Stimulated activated CD8-positive, alpha-beta memory T cell treated with anti-CD3 and anti-CD28 coated beads, Interleukin-15, amount 100 ng/mL, for 4 hours (primary cell): ENCODE measurements around the gene RAMAC.
"Not testable (repeated sequence)": the region's sequence is repeated elsewhere in the genome, so short reads cannot be mapped to it uniquely, and the experiment has no call there.

ENCODE experiments used
- DNase-seq, 2 donors: peaks; one replicate each; pipeline ENCODE4 v3.0.0-alpha.2; 2020; ENCODE audit warnings: low read depth in 2 of 2

The RAMAC gene

DNA sequence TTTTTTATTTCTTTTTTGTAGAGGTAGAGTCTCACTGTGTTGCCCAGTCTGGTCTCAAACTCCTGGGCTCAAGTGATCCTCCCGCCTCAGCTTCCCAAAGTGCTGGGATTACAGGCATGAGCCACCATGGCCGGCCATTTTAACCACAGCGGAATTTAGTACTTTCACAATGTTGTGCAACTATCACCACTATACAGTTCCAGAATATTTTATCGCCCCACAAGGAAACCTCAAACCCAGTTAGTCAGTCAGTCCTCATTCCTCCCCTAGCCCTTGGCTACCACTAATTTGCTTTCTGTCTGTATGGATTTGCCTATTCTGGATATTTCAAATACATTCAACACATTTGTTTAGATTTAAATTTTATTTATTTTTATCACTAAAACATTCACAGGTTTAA is 17.9 kb upstream of the RAMAC start:
- no peak for DNase-seq

DNA sequence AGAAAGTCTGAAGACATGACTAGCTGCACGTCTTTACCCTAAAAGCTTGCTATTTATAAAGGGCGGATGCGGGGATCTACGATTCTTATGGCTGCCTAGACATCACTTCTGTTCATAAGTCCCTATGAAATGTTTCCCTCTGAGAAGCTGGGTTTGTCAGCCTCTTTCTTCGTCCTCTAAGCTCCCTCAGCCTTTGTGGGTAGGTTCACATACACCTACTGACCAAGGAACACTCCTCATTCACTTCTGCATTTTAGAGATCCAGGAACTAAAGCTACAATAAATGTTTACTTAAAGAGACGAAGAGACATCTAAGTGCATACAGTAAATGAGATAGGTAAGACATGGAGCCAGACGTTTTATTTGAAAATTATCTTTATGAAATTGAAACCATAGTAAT is 16.7 kb upstream of the RAMAC start:
- DNase-seq: no peak

- DNase-seq: no peak
These were observed 15.8 kb upstream of the RAMAC start for GRCh38 chr15:82970078-82970686.

DNA sequence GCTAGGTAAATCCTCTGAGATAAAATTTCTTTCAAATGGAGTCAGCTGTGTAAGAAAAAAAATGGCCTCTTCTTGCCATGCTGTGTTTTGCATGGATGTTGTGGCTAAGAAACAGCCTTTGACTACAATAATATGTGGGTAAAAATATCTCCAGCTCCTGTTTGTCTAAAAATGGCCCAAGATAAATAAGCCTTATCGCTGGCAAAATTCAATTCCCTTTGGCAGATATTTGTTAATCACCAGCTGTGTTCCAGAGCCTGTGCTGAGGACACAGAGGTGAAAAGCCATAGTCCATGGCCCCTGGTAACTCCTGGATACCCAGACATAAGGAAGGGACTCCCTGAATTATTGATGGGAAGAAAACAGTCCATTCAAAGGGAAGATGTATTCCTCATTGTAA is 15.3 kb upstream of the RAMAC start:
- no peak for DNase-seq

DNA sequence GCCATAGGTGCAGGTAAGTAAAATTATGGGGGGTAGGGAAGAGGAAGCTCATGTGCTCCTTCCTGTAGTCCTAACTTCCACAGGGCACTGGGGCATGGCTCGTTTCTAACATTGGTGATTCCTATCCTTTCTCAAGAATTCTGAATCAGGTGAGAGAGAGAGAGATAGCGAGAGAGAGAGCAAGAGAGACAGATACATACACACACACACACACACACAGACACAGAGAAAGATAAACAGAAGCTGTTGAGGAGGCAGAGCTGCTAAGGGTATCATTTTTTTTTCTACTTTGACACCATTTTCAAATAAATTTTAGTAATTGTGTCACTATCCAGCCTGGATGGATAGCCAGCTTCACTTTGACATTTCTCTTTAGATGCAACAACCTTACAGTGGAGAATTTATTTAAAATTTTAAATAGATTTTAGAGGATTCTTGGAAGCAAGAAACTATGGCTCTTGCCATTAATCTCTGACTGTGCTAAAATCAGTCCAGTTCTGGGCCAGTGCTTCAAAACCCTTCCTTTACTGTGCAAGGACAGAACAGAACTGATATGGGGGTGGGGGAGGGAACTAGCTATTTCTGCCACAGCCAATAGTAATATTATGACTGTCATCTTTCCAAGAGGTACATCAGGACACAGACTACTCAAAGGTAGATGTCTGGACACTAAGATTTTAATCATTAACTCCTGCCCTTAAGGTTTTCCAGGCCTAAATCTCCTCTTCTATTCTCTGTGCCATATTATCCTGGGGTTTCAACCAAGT is 14.6 kb upstream of the RAMAC start:
- DNase-seq: no peak

DNA sequence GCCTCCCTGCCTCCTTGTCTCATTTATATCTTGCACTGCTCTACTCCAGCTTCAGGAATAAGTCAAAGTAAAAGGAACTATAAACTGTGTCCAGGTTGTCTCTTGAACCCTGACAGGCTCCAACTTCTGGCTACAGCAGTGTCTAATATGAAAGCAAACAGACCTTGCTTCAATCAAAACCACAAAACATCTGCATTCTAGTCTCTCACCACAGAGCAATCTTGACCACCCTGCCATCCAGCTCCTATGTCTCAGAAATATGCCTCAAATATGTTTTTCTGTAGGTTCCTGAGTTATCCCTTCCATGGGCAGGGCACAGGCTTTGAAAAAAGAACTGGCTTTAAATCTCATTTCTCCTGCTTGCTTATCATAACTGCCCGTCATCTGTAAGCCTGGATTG is 13.0 kb upstream of the RAMAC start:
- no peak for DNase-seq

GRCh38 chr15:82977076-82977475 is 8.9 kb upstream of the RAMAC start:
- no peak for DNase-seq

- no peak for DNase-seq
These were observed 7.6 kb upstream of the RAMAC start for GRCh38 chr15:82978438-82978837.

DNA sequence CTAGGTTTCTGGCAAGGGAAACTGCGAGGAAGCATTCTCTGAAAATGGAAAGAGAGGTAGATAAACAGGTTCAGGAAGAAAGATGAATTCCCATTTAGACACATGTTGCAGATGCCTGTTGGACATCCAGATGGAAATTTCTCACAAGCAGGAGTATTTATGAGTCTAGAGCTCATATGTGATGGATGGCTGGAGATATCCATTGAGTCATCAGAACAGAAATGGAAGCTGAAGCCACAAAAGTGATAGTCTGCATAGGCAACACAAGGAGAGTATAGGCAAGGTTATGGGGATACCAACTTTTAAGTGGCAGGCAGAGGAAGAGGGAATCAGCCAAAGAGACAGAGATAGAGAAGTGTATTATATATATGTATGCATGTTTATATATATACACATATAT is 6.3 kb upstream of the RAMAC start:
- no peak for DNase-seq

- DNase-seq: no peak
These were observed 5.0 kb upstream of the RAMAC start for GRCh38 chr15:82980981-82981380.

GRCh38 chr15:82986442-82986780 is 401 bp downstream of the RAMAC start:
- no peak for DNase-seq

GRCh38 chr15:82992436-82992998 is 6.5 kb downstream of the RAMAC start:
- no peak for DNase-seq

- no peak for DNase-seq
These were observed 7.1 kb downstream of the RAMAC start for GRCh38 chr15:82993144-82993543.

- no peak for DNase-seq
These were observed 9.1 kb downstream of the RAMAC start for GRCh38 chr15:82995076-82995475.

- no peak for DNase-seq
These were observed 9.9 kb downstream of the RAMAC start for GRCh38 chr15:82995938-82996337.

DNA sequence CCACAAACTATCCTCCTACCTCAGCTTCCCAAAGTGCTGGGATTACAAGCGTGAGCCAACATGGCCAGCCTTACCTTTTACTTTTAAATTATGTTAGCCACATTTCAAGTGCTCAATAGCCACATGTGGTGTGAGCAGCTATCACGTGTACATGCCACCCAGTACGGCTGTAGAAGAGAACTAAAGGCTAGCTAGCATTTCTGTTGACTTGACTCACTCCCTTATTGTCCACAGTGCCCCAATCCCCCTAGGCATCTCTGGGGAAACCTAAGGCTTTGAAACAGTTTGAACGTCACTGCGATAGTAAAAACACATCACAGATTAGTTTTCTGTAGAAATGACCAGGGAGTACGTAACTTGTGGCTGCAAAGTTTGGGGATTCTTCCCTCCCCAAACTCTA is 13.4 kb downstream of the RAMAC start:
- DNase-seq: no peak

DNA sequence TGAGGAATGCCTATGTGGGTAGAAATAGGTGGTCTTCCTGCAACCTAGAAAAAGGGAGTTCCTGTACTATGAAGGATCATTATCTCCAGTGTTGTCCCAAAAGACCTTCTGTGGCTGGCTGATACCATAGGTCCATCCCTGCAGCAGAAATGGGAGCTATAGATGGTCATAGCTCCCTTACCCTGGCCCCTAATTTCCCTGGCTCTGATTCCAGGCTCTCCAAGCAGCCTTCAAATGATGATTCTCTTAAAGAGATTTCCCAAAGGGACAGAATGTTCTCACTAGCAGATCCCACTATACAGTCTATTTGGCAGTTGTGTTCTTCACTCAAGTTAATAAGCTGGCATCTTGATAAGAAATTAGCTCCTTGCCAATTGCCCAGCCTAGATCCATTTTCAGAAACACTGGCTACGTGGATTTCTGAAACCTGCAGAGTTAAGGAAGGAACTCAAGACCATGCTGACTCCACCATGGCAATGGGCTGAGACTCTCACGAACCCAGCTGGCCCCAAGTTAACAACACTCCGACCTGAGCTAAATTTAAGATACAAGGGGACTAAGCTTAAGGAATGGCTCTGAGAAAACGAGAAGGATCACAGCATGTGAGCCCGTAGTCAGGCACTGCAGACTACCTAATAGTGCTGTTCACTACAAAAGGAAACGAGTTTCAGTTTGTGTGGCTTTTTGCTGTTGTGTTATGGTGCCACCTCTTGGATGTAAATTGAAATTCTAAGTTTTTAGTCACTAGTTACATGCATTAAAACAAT is 14.1 kb downstream of the RAMAC start:
- DNase-seq: no peak

GRCh38 chr15:83000672-83001031 is 14.6 kb downstream of the RAMAC start:
- not testable (repeated sequence) for DNase-seq

- DNase-seq: peak; percentile 46 to 61
These were observed 24.8 kb downstream of the RAMAC start for GRCh38 chr15:83010709-83011270.

GRCh38 chr15:83011271-83012075 is 25.5 kb downstream of the RAMAC start, which contains the start of gene C15orf40:
Gene C15orf40, minus strand, starts transcription at chr15:83011639. Its CDS starts 32 bp downstream, at chr15:83011607.
- peak; percentile 71 to 76 for DNase-seq

DNA sequence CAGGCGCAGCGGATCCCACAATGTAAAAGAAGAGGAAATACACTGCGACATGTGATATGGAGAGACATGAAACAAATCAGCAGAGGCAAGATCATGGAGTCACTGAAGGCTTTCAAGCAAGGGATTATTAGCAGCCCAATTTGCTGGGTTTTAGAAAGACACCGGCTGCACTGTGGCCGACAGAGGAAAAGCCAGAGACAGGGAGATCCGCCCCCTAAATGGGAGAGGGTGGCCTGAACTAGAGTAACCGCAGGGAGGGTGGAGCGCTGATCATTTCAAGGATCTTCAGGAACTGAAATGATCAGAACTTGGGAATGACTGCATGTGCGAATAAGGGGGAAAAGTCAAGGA is 26.0 kb downstream of the RAMAC start:
- DNase-seq: no peak

DNA sequence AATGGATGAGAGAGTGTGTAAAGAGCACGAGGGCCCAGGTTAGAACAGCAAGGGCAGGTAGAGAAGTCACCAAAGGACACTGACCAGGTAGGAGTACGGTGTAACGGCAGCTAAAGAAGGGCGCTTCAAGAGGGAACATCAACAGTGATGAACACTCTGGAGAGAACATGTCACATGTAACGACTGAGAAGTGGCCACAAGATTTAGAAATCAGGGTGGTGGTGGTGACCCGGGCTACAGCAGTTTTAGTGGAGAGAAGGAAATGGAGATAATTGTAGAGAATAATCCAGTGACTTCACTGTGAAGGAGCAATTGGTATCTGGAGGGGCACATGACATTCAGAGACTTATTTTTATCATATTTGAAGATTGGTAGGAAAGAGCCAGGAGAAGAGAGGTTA is 26.6 kb downstream of the RAMAC start:
- DNase-seq: no peak
